DMS 273 (cell line): ENCODE results near the gene COMMD2.
A peak's percentile ranks its signal among the peaks of the same experiment; 100 is the strongest.

Experiments used
- DNase-seq: peaks from one replicate; lab custom pipeline; 2025; ENCODE audit not compliant: unreplicated experiment; lab: John Stamatoyannopoulos, UW

COMMD2 gene

GRCh38 chr3:149752051-149752787, at the start of gene COMMD2:
TSS of gene COMMD2 (minus strand) at chr3:149752489. CDS start at chr3:149752444, 45 bp downstream.
- DNase-seq = peak; percentile 98

DNA sequence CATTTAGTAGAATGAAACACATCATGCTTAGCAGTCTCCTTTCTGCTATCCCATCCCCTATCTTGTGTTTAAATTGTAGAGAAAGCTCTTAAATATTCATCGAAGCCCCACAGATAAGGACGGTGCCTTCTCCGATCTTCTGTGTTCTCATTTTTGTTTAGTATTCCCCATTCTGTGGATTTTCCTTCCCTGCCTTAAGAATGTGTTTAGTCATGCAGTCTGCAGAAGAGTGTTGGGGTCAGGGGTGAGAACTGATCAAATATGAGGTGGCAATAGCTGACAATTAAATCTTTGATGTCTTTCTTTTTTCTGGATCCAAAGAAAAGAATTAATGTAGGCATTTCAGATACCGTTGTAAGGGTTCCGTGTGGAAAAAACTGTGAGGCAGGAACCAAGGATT, 49.4 kb upstream of the COMMD2 start:
- DNase-seq = no peak

- DNase-seq = no peak
Measured at GRCh38 chr3:149801195-149801594, 48.9 kb upstream of the COMMD2 start.

- DNase-seq = no peak
Measured at GRCh38 chr3:149800693-149801092, 48.4 kb upstream of the COMMD2 start.

- no peak for DNase-seq
Measured at GRCh38 chr3:149796026-149796425, 43.7 kb upstream of the COMMD2 start.

GRCh38 chr3:149792452-149793270, 40.4 kb upstream of the COMMD2 start, which contains the start of gene ANKUB1:
TSS of gene ANKUB1 (minus strand) at chr3:149792554. CDS start at chr3:149792366, 188 bp downstream.
- DNase-seq = no peak

- no peak for DNase-seq
Measured at GRCh38 chr3:149790698-149791097, 38.4 kb upstream of the COMMD2 start.

GRCh38 chr3:149790268-149790667, 38.0 kb upstream of the COMMD2 start:
- DNase-seq = no peak

- DNase-seq = no peak
Measured at GRCh38 chr3:149784064-149784704, 31.9 kb upstream of the COMMD2 start.

- no peak for DNase-seq
Measured at GRCh38 chr3:149783576-149783975, 31.3 kb upstream of the COMMD2 start.

GRCh38 chr3:149781741-149782140, 29.5 kb upstream of the COMMD2 start:
- no peak for DNase-seq

- DNase-seq = no peak
Measured at GRCh38 chr3:149781211-149781610, 28.9 kb upstream of the COMMD2 start.

- no peak for DNase-seq
Measured at GRCh38 chr3:149777414-149778214, 25.3 kb upstream of the COMMD2 start.

GRCh38 chr3:149776170-149776569, 23.9 kb upstream of the COMMD2 start:
- DNase-seq = no peak

DNA sequence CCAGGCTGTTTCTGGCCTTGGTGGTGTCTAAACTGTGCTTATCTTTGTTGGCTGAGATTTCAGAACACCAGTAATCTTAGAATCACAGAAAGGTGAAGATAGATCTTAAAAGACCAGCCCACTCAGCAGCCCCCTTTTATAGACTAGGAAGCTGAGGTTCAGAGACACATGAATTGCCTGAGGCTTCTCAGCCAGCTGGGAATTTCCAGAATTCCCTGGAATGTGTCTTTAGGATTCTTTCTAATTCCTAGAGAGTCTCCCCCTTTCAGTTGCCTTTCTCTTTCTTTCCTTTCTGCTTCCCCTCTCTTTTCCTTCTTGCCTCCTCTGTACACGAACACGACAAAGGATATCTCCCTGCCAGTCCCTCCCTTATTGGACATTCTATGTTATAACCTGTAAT, 20.6 kb upstream of the COMMD2 start:
- DNase-seq = no peak

DNA sequence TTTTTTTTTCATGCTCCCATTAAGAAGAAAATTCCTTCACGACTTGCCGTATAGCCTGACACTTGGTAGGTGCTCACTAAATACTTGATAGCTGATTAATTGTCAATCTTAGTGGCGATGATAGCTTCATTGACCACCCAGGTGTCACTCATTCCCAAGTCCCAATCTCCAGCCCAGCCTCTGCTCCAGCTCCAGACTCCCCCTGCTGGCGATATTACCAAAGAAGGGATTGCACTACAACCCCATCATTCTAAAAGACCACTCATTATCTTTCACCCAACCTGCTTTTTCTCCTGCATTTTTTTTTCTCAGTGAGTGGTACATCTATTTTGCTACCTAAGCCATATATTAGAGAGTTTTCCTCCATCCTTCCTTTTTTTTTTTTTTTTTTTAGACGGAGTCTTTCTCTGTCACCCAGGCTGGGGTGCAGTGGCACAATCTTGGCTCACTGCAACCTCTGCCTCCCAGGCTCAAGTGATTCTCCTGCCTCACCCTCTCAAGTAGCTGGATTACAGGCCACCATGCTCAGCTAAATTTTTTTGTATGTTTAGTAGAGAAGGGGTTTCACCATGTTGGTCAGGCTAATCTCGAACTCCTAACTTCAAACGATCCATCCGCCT, 19.5 kb upstream of the COMMD2 start:
- peak; percentile 85 for DNase-seq

GRCh38 chr3:149770246-149770645, 18.0 kb upstream of the COMMD2 start:
- DNase-seq = no peak

GRCh38 chr3:149768704-149769103, 16.4 kb upstream of the COMMD2 start:
- DNase-seq = no peak

DNA sequence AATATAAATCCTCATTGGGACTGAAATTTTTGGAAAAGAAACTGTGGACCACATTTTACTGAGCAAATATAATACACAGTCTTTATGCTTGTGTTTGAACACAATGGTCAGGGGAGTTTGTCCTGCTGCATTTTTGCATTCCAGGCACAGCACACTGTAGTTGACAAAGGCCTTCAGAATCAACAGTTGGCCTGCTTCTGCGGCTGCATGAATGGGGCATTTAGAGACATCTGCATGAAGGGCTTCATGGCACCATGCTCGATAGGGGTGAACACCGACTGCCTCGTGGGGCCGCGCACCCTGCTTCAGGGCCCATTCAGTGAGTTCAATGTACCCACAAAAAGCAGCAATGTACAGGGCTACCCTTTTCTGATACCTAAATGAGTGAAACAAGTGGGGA, 15.4 kb upstream of the COMMD2 start:
- no peak for DNase-seq

GRCh38 chr3:149765762-149766334, 13.6 kb upstream of the COMMD2 start:
- peak; percentile 49 for DNase-seq
